GM10248 (cell line): ENCODE measurements around the gene SOST.
"Not testable (repeated sequence)": the region's sequence is repeated elsewhere in the genome, so short reads cannot be mapped to it uniquely, and the experiment has no call there.

Source experiments
- CTCF ChIA-PET: fragments of 300-600 bp; sonication (Branson Sonifier 250); formaldehyde crosslinking; extraction: SDS; loops from one replicate; lab custom pipeline; 2021; ENCODE audit warnings: antibody characterized with exemption; lab: Yijun Ruan, JAX
- POLR2A ChIA-PET: fragments of 350-650 bp; sonication (Branson Sonifier 250); formaldehyde crosslinking; extraction: SDS; loops from one replicate; lab custom pipeline; 2020; ENCODE audit warnings: antibody characterized with exemption; lab: Yijun Ruan, JAX
- DNase-seq: peaks from one replicate; pipeline ENCODE4 v3.0.0; 2012; ENCODE audit errors: extremely low spot score
- TF ChIP-seq, protein P1 (sequence below): IDR thresholded peaks from 2 replicates; pipeline ENCODE4 v1.5.1; 2012; ENCODE audit warnings: mild to moderate bottlenecking, low read depth; ENCODE audit errors: extremely low read depth, missing control alignments, control extremely low read depth

The SOST gene

DNA sequence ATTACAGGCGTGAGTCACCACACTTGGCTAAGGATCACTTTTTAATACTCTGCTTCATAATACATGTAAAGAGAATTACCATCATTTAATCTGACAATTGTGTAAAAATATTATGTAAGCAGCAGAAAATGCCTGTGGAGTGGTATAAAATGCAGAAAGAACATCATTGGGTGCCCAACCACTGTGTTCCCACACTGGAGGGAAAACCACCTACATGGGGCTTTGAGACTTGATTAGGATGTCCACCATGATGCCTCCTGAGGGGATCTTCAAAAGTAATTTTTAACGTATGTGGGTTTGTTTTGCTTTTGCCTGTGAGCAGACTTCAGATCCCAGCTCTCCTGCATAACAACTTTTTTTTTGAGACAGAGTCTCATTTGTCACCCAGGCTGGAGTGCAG lies 40.5 kb upstream of the SOST start:
- POLR2A ChIA-PET: no interaction called here

DNA sequence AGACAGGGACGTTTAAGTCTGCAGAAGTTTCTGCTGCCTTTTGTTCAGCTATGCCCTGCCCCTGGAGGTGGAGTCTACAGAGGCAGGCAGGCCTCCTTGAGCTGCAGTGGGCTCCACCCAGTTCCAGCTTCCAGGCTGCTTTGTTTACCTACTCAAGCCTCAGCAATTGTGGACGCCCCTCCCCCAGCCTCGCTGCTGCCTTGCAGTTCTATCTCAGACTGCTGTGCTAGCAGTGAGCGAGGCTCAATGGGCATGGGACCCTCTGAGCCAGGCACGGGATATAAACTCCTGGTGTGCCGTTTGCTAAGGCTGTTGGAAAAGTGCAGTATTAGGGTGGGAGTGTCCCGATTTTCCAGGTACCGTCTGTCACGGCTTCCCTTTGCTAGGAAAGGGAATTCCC lies 39.4 kb upstream of the SOST start:
- DNase-seq, POLR2A ChIA-PET, CTCF ChIA-PET: not testable (repeated sequence)

More for the DNA sequence above, 40.5 kb upstream of the SOST start:
- CTCF ChIA-PET: interaction anchor here (1.3 to 1.4 kb wide), 2 partner anchors 48 to 111 kb away, joined by 3 read pairs; partner anchors contain the start of gene CD300LG
- no peak for DNase-seq
- TF ChIP-seq, protein P1, sequence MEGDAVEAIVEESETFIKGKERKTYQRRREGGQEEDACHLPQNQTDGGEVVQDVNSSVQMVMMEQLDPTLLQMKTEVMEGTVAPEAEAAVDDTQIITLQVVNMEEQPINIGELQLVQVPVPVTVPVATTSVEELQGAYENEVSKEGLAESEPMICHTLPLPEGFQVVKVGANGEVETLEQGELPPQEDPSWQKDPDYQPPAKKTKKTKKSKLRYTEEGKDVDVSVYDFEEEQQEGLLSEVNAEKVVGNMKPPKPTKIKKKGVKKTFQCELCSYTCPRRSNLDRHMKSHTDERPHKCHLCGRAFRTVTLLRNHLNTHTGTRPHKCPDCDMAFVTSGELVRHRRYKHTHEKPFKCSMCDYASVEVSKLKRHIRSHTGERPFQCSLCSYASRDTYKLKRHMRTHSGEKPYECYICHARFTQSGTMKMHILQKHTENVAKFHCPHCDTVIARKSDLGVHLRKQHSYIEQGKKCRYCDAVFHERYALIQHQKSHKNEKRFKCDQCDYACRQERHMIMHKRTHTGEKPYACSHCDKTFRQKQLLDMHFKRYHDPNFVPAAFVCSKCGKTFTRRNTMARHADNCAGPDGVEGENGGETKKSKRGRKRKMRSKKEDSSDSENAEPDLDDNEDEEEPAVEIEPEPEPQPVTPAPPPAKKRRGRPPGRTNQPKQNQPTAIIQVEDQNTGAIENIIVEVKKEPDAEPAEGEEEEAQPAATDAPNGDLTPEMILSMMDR: no peak

DNA sequence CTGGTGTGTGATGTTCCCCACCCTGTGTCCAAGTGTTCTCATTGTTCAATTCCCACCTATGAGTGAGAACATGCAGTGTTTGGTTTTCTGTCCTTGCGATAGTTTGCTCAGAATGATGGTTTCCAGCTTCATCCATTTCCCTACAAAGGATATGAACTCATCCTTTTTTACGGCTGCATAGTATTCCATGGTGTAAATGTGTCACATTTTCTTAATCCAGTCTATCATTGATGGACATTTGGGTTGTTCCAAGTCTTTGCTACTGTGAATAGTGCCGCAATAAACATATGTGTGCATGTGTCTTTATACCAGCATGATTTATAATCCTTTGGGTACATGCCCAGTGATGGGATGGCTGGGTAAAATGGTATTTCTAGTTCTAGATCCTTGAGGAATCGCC lies 34.1 kb upstream of the SOST start:
- DNase-seq, POLR2A ChIA-PET, CTCF ChIA-PET: not testable (repeated sequence)

DNA sequence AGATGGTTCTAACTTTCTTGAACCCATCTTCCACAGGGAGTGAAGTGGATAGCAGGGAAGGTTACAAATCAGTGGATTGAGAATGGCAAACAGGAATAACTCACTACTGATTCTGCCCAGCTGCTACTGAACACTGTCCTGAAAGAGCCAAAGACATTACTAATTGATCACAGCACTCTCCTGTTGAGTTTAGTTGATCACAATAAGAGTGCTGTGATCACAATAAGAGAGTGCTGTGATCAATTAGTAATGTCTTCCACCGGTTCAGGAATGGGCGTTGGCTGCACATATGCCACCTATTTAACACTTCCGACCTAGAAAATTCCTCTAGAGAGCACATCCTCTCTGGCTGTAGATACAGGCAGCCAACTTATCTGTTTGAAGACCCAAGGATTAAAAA lies 33.0 kb upstream of the SOST start:
- ChIA-PET CTCF (no interaction called here), POLR2A (no interaction called here)
- TF ChIP-seq, protein P1: no peak
- DNase-seq: no peak

DNA sequence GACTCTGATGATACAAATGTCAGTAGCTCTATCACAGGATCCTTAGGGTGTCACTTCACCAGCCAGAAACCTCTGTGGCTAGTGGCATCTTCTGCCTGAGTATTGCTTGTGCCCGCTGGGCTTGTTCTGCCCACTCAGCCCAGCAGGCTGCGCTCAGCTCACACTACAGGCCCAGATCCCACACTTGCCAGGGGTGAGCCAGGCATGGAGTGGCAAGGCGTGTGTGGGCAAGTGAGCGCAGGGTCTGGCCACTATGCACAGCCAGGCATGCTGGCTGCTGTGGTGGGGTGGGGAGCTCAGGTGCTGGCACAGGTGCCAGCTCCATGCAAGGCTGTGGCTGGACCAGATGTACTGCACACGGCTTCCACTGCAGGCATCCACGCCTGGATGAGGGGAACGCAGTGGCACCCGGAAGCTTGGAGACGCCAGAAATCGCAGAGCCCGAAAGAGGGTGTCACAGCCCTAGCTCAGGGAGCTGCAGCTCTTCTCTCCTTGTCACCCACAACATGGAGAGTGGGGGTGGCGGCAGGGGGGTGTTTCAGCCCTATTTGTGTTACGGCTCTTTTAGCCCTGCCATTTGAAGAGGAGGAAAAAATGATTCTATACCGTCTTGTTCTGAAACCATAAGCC lies 31.8 kb upstream of the SOST start:
- ChIA-PET CTCF (interaction anchor here (1.2 to 2.0 kb wide), 2 partner anchors 56 to 88 kb away, joined by 4 to 5 read pairs; partner anchors contain the start of gene CD300LG), POLR2A (no interaction called here)
- TF ChIP-seq, protein P1: no peak
- no peak for DNase-seq

DNA sequence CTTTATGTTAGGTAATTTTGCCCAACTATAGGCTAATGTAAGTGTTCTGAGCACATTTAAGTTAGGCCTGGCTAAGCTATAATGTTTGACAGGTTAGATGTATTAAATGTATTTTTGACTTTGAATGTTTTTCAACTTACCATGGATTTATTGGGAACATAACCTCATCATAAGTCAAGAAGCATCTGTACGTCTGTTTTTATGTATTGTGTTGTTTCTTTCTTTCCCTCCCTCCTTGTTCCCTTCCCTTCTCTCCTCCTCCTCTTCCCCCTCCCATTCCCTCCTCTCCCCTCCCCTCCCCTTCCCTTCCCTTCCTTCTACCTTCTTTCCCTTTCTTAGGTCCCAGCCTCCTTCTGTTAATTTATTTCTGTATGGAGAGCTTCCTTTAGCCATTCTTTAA lies 30.9 kb upstream of the SOST start:
- ChIA-PET POLR2A (no interaction called here), CTCF (interaction anchor here (1.2 to 2.0 kb wide), 2 partner anchors 57 to 89 kb away, joined by 4 to 5 read pairs; partner anchors contain the start of gene CD300LG)
- TF ChIP-seq, protein P1: no peak
- DNase-seq: no peak

DNA sequence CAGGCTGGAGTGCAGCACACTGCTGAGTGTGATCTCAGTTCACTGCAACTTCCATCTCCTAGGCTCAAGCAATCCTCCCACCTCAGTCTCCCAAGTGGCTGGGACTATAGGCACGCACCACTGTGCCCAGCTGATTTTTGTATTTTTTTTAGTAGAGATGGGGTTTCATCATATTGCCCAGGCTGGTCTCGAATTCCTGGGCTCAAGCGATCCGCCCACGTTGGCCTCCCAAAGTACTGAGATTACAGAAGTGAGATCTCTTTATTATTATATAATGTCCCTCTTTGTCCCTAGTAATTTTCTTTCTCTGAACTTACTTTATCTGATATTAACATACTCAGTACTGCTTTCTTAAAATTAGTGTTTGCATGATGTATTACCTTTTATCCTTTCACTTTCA lies 29.9 kb upstream of the SOST start:
- TF ChIP-seq, protein P1: no peak
- POLR2A ChIA-PET: no interaction called here
- CTCF ChIA-PET: interaction anchor here (1.3 kb wide), 1 partner anchor 21 kb away, joined by 3 read pairs; no protein-coding TSS in a partner anchor
- DNase-seq: no peak
